B cell (primary cell): ENCODE data around the gene CBX7. TPM values are rescaled to one million over a fixed set of nuclear protein-coding genes. Genes with fewer than 3 reads are reported as not detected.

Experiments used
- ATAC-seq: fragments of 200-7000 bp; cut with Tn5 transposase; one replicate; pipeline ENCODE4 v1.10.0; 2021; ENCODE audit warnings: low read depth, mild to moderate bottlenecking, moderate number of reproducible peaks, moderate library complexity
- CTCF ChIA-PET: fragments of 350-600 bp; sonication (Branson Sonifier 250); formaldehyde crosslinking; loops from one replicate; lab custom pipeline; 2021; ENCODE audit warnings: antibody characterized with exemption, inconsistent platforms; lab: Charles Lee
- POLR2A ChIA-PET: fragments of 350-600 bp; sonication (Branson Sonifier 250); formaldehyde crosslinking; loops from one replicate; lab custom pipeline; 2021; ENCODE audit warnings: antibody characterized with exemption; lab: Charles Lee
- DNase-seq: peaks from one replicate; pipeline ENCODE4 v3.0.0; 2013
- H2AFZ ChIP-seq: 2 replicates; pipeline ENCODE4 v1.6.1; 2012; ENCODE audit warnings: mild to moderate bottlenecking, low read depth, low read length; ENCODE audit not compliant: insufficient read depth, poor library complexity, severe bottlenecking
- H3K27ac ChIP-seq, 2 donors: 1 replicate in 1 of 2; 2 replicates in 1 of 2; pipeline ENCODE4 v1.5.1; 2012 to 2013; ENCODE audit warnings: low read length in 2 of 2, mild to moderate bottlenecking in 2 of 2, moderate library complexity in 1 of 2
- H3K27me3 ChIP-seq, 4 experiments: fragments of 200-600 bp in 1 of 4; sonication (generic) in 1 of 4; replicated peaks in 1 of 4; 1 replicate in 2 of 4; 2 replicates in 2 of 4; pipeline versions ENCODE4 v1.6.1 to v1.7.0; 2013 to 2016; ENCODE audit warnings: low read length in 3 of 4, mild to moderate bottlenecking in 2 of 4, mixed read lengths in 1 of 4, moderate library complexity in 1 of 4; ENCODE audit not compliant: insufficient read depth in 4 of 4, control insufficient read depth in 3 of 4; ENCODE audit errors: control extremely low read depth in 1 of 4
- H3K36me3 ChIP-seq, 2 experiments: replicated peaks in 1 of 2; 1 replicate in 1 of 2; 2 replicates in 1 of 2; pipeline versions ENCODE4 v1.6.1 to v1.7.1; 2013; ENCODE audit warnings: low read length in 1 of 2; ENCODE audit not compliant: insufficient read depth in 2 of 2, control insufficient read depth in 1 of 2; ENCODE audit errors: control extremely low read depth in 1 of 2, extremely low read depth in 1 of 2
- H3K4me1 ChIP-seq, 2 donors: fragments of 200-600 bp in 1 of 2; sonication (generic) in 1 of 2; 1 replicate in 1 of 2; 2 replicates in 1 of 2; pipeline versions ENCODE4 v1.5.1 to v1.6.1; 2013 to 2017; ENCODE audit warnings: low read length in 2 of 2; ENCODE audit not compliant: control insufficient read depth in 2 of 2, insufficient read depth in 2 of 2
- H3K4me2 ChIP-seq: replicated peaks from 2 replicates; pipeline ENCODE3; 2012; ENCODE audit warnings: mild to moderate bottlenecking, low read depth, low read length; ENCODE audit not compliant: poor library complexity, severe bottlenecking
- H3K4me3 ChIP-seq, 5 experiments: fragments of 200-600 bp in 1 of 5; sonication (generic) in 1 of 5; 1 replicate in 3 of 5; 2 replicates in 2 of 5; pipeline versions ENCODE4 v1.5.1 to v1.7.0; 2011 to 2016; ENCODE audit warnings: low read length in 4 of 5, mild to moderate bottlenecking in 4 of 5, low read depth in 2 of 5, control low read depth in 1 of 5, moderate library complexity in 1 of 5; ENCODE audit not compliant: insufficient read depth in 1 of 5; ENCODE audit errors: control extremely low read depth in 1 of 5, extremely low read depth in 1 of 5
- H3K79me2 ChIP-seq: fragments of 200-600 bp; sonication (generic); one replicate; pipeline ENCODE4 v1.6.0; 2016; ENCODE audit warnings: low read length; ENCODE audit not compliant: control insufficient read depth, insufficient read depth
- H3K9ac ChIP-seq: fragments of 200-600 bp; sonication (generic); 2 replicates; pipeline ENCODE4 v1.6.1; 2017; ENCODE audit warnings: mild to moderate bottlenecking, low read length, moderate library complexity
- H3K9me3 ChIP-seq, 3 donors: one replicate each; pipeline versions ENCODE4 v1.6.1 to v1.7.1; 2013; ENCODE audit warnings: low read length in 2 of 3; ENCODE audit not compliant: control insufficient read depth in 2 of 3, insufficient read depth in 1 of 3; ENCODE audit errors: control extremely low read depth in 1 of 3
- H4K20me1 ChIP-seq: 2 replicates; pipeline ENCODE4 v1.6.0; 2012; ENCODE audit warnings: mild to moderate bottlenecking, low read length; ENCODE audit not compliant: insufficient read depth, control insufficient read depth, poor library complexity, severe bottlenecking
- H3K27ac Mint-ChIP-seq: one replicate; pipeline ENCODE4 v1.8.0; 2021; ENCODE audit warnings: mixed read lengths
- H3K27me3 Mint-ChIP-seq: one replicate; pipeline ENCODE4 v1.8.0; 2021; ENCODE audit warnings: mixed read lengths
- H3K4me1 Mint-ChIP-seq: one replicate; pipeline ENCODE4 v1.8.0; 2021; ENCODE audit warnings: mixed read lengths
- H3K4me3 Mint-ChIP-seq: one replicate; pipeline ENCODE4 v1.8.0; 2021; ENCODE audit warnings: mixed read lengths
- H3K9me3 Mint-ChIP-seq: one replicate; pipeline ENCODE4 v1.8.0; 2022; ENCODE audit warnings: mixed read lengths; ENCODE audit not compliant: insufficient read depth
- EZH2 ChIP-seq: IDR thresholded peaks from 2 replicates; pipeline ENCODE4 v1.6.1; 2012; ENCODE audit warnings: borderline replicate concordance, low read depth, mild to moderate bottlenecking, moderate library complexity, low read length; ENCODE audit not compliant: insufficient read depth, poor library complexity, severe bottlenecking
- WGBS: methylation state at CpG from one replicate; pipeline ENCODE4 v1.1.5; 2013; ENCODE audit warnings: missing lambda C conversion rate; ENCODE audit not compliant: insufficient coverage; 5-methylcytosine and 5-hydroxymethylcytosine counted together
- intact Hi-C: fragments of 100-400 bp; cut with micrococcal nuclease; formaldehyde crosslinking; loops from one replicate; pipeline ENCODE4 v1.10.0; 2022
- polyA plus RNA-seq: library from polyadenylated mRNA; depleted of rRNA; stranded (reverse); fragments of >200 nt; gene quantifications from 2 replicates; pipeline ENCODE4 v1.2.3, GENCODE V29; 2012
- total RNA-seq, 2 donors: library from RNA; stranded (reverse); fragments of 120-200 nt in 1 of 2; gene quantifications; 1 replicate in 1 of 2; 2 replicates in 1 of 2; pipeline versions ENCODE4 v1.2.3 to v1.2.4, GENCODE V29; 2013 to 2022
- TF ChIP-seq, protein P1 (sequence below): fragments of 200-600 bp; IDR thresholded peaks from one replicate; pipeline ENCODE4 v1.8.0; 2022; ENCODE audit warnings: antibody characterized with exemption, mild to moderate bottlenecking

Gene CBX7
- total and polyA plus RNA-seq, 2 donors (not counting 1 experiment from before 2014, with no cell fraction given): 83.6 to 141 TPM

DNA sequence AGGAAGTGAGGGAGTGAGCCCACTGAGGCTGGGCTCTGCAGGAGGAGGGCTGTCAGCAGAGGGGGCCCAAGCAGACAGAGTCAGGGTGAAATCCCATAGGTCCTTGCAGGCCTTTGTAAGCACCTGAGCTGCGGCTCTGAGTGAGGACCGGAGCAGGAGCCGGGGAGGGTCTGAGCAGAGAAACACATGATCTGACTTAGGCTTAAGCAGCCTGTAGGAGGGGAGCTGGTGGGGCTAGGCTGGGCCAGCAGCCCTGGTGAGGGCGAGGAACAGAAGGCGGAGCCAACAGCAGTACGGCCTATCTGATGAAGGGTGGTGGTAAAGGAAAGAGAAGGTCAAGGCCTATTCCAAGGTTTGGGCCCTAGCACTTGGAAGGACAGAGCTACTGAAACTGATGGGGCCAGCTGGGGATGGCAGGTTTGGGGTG is 26.9 kb upstream of the CBX7 start:
- WGBS: 97% methylated on average over 6 of the region's 6 CpGs
- Histone ChIP-seq H3K9me3 (peaks cover 0 to 9% (median 0%) of the 10 kb centered on the region in 3 donors), H3K4me3 (no peak overlapping the region), H3K4me2 (no peak overlapping the region), H3K79me2 (no peaks in the 10 kb centered on the region), H3K27ac (no peak overlapping the region), H2AFZ (no peak overlapping the region), H3K36me3 (no peaks in the 10 kb centered on the region), H3K27me3 (peaks cover 0 to 8% (median 0%) of the 10 kb centered on the region in 4 experiments), H3K9ac (no peak overlapping the region), H3K4me1 (peaks cover 8 to 9% of the 10 kb centered on the region in 2 donors), H4K20me1 (no peaks in the 10 kb centered on the region)
- Mint-ChIP-seq H3K4me3 (no peak overlapping the region), H3K27me3 (no peaks in the 10 kb centered on the region), H3K4me1 (peaks cover 7% of the 10 kb centered on the region), H3K27ac (no peak overlapping the region), H3K9me3 (no peaks in the 10 kb centered on the region)
- DNase-seq: no peak
- ChIA-PET CTCF (interaction anchor here (1.1 kb wide), 1 partner anchor 9 kb away, joined by 4 read pairs; no protein-coding TSS in a partner anchor), POLR2A (interaction anchor here (0.6 kb wide), 1 partner anchor 13 kb away, joined by 7 read pairs; no protein-coding TSS in a partner anchor)
- intact Hi-C loops: no loop called here
- ATAC-seq: no peak
- TF ChIP-seq EZH2: no peak
- TF ChIP-seq, protein P1, sequence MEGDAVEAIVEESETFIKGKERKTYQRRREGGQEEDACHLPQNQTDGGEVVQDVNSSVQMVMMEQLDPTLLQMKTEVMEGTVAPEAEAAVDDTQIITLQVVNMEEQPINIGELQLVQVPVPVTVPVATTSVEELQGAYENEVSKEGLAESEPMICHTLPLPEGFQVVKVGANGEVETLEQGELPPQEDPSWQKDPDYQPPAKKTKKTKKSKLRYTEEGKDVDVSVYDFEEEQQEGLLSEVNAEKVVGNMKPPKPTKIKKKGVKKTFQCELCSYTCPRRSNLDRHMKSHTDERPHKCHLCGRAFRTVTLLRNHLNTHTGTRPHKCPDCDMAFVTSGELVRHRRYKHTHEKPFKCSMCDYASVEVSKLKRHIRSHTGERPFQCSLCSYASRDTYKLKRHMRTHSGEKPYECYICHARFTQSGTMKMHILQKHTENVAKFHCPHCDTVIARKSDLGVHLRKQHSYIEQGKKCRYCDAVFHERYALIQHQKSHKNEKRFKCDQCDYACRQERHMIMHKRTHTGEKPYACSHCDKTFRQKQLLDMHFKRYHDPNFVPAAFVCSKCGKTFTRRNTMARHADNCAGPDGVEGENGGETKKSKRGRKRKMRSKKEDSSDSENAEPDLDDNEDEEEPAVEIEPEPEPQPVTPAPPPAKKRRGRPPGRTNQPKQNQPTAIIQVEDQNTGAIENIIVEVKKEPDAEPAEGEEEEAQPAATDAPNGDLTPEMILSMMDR: no peak

DNA sequence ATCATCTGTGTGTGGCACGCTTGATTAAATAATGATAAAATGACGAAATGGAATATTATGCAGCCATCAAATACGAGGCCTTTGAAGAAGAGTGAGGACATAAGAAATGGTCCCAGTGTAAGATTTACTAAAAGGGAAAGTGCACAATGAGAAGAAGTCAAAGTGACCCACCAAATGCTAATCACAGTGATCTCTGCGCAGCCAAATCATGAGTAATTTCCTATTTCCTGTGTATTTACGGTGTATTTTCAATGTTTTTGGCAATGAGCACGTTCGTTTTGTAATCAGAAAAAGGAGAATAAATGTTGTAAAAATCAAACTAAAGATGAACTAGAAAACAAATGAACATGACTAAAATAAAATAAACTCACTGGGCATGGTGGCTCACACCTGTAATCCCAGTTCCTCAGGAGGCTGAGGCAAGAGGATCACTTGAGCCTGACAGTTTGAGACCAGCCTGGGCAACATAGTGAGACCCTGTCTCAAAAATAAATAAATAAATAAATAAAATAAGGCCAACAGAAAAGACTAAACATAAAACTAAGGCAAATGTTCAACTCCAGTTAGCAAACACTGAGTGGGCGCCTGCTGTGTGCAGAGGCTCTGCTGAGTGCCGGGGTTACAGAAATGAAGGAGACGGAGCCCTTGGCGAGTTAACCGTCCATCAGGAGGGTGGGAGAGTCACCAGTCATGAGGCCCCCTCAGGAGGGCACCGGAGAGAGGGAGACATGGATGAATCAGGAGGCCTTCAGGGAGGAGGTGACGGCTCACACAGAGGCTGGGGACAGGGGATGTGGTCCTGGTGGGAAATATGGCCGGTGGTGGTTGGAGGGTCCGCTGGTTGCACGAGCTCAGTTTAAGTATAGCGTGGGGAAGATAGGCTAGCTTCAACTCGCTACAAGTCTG is 26.0 kb upstream of the CBX7 start:
- TF ChIP-seq, protein P1: no peak
- no peak for TF ChIP-seq EZH2
- Mint-ChIP-seq H3K4me3 (no peak overlapping the region), H3K27me3 (no peaks in the 10 kb centered on the region), H3K27ac (peak overlapping the region; percentile 20), H3K9me3 (no peaks in the 10 kb centered on the region), H3K4me1 (peaks cover 16% of the 10 kb centered on the region)
- Histone ChIP-seq H3K27me3 (peaks cover 0 to 5% (median 0%) of the 10 kb centered on the region in 4 experiments), H3K4me3 (no peak overlapping the region), H3K9me3 (peaks cover 0 to 9% (median 0%) of the 10 kb centered on the region in 3 donors), H3K9ac (no peak overlapping the region), H3K36me3 (no peaks in the 10 kb centered on the region), H4K20me1 (no peaks in the 10 kb centered on the region), H3K4me2 (no peak overlapping the region), H3K79me2 (no peaks in the 10 kb centered on the region), H2AFZ (no peak overlapping the region), H3K27ac (no peak overlapping the region), H3K4me1 (peaks cover 17 to 18% of the 10 kb centered on the region in 2 donors)
- no peak for ATAC-seq
- intact Hi-C loops: no loop called here
- ChIA-PET POLR2A (no interaction called here), CTCF (no interaction called here)
- 96% methylated on average over 13 of the region's 19 CpGs for WGBS
- no peak for DNase-seq
